Epithelial cell of esophagus (primary cell): ENCODE results near the gene HRH1.

Experiments used
- DNase-seq: peaks from one replicate; pipeline ENCODE4 v3.0.0; 2010; ENCODE audit warnings: low read depth
- H3K4me3 ChIP-seq: 2 replicates; pipeline ENCODE4 v1.5.1; 2011; ENCODE audit warnings: mild to moderate bottlenecking, low read length, control low read depth
- TF ChIP-seq, protein P1 (sequence below): IDR thresholded peaks from 2 replicates; pipeline ENCODE4 v1.5.1; 2011; ENCODE audit warnings: low read depth, mild to moderate bottlenecking, low read length, control low read depth, inconsistent platforms; ENCODE audit not compliant: insufficient read depth; ENCODE audit errors: missing control alignments

HRH1 gene

DNA sequence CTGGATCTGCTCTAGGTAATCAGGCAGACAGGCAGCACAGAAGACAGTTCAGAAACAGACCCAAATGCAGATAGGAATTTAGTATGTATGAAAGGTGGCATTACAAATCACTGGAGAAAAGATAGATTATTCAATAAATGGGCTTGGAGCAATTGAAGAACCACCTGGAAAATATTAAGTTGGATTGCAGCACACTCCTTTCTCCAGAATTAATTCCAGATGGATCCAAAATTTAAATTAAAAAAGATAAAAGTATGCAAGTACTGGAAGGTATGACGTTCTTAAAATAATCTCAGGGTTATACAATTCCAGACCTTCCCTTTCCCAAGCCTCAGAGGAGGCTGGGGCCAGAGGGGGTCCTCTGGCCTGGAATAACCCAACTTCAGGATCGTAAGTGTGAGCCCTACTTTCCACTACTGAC lies 32.5 kb downstream of the HRH1 start:
- TF ChIP-seq, protein P1, sequence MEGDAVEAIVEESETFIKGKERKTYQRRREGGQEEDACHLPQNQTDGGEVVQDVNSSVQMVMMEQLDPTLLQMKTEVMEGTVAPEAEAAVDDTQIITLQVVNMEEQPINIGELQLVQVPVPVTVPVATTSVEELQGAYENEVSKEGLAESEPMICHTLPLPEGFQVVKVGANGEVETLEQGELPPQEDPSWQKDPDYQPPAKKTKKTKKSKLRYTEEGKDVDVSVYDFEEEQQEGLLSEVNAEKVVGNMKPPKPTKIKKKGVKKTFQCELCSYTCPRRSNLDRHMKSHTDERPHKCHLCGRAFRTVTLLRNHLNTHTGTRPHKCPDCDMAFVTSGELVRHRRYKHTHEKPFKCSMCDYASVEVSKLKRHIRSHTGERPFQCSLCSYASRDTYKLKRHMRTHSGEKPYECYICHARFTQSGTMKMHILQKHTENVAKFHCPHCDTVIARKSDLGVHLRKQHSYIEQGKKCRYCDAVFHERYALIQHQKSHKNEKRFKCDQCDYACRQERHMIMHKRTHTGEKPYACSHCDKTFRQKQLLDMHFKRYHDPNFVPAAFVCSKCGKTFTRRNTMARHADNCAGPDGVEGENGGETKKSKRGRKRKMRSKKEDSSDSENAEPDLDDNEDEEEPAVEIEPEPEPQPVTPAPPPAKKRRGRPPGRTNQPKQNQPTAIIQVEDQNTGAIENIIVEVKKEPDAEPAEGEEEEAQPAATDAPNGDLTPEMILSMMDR = no peak
- H3K4me3 ChIP-seq = no peak overlapping the region
- no peak for DNase-seq

GRCh38 chr3:11187681-11188080 lies 33.4 kb downstream of the HRH1 start:
- TF ChIP-seq, protein P1 = no peak
- no peak for DNase-seq
- H3K4me3 ChIP-seq = no peak overlapping the region

GRCh38 chr3:11188231-11188630 lies 33.9 kb downstream of the HRH1 start:
- TF ChIP-seq, protein P1 = no peak
- DNase-seq = no peak
- no peak overlapping the region for H3K4me3 ChIP-seq

DNA sequence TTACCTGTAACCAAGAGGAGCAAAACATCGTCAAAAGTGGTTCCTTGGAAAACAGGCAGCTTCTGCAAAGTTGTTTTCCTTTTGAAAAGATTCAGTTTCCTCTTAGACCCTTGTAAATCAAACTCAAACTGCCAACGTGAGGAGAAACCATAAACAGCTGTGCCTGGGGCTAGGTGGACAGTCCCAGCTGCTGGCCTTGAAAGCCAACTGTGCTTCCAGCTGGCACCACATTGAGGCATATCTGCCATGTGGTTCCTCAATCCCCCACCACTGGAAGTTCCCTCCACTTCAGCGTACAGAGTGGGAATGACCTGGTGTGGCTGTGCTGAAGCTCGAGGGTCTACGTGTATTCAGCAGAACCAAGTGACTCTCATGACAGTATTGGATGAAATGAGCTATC lies 40.9 kb downstream of the HRH1 start:
- H3K4me3 ChIP-seq = no peak overlapping the region
- no peak for DNase-seq
- TF ChIP-seq, protein P1 = no peak

DNA sequence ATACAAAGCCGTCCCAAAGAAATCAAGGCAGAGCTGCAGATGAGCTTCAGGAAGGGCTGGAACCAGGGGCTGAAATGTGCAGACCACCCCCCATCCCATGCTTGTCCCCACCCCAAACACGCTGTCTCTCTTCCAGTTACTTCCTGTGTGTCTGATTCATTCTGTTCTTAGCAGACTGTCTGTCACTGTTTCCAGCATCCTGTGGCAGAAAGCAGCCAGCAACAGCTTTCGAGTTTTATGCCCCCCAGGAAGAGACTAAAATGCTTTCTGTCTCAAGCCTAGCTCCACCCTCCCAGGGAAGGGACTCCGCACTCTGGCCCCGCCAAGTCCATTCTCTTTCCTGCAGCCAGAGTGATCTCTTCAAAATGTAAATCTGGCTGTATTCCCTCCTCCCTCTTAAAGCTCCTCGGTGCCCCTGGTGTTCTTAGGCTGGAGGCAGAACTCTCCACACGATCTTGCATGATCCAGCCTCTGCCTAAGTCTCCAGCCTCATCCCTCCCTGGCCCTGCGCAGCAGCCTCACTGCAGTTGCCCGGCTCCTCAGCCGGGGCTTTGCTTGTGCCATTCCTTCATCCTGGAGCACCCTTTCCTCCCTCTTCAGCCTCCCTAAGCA lies 41.5 kb downstream of the HRH1 start:
- H3K4me3 ChIP-seq = no peak overlapping the region
- TF ChIP-seq, protein P1 = peak; percentile 1

GRCh38 chr3:11197484-11197883 lies 43.2 kb downstream of the HRH1 start:
- H3K4me3 ChIP-seq = no peak overlapping the region
- DNase-seq = no peak
- TF ChIP-seq, protein P1 = no peak

More for the DNA sequence above, 41.5 kb downstream of the HRH1 start:
- DNase-seq = no peak

- no peak overlapping the region for H3K4me3 ChIP-seq
- TF ChIP-seq, protein P1 = no peak
- no peak for DNase-seq
Observed at GRCh38 chr3:11198070-11198469, 43.8 kb downstream of the HRH1 start.
